H9 (cell line): ENCODE results near the gene PRTG. TPM values are rescaled to one million over a fixed set of nuclear protein-coding genes. Genes with fewer than 3 reads are reported as not detected.

Experiments
- DNase-seq: peaks from one replicate; pipeline ENCODE4 v3.0.0-alpha.2; 2017
- H2AFZ ChIP-seq: one replicate; pipeline ENCODE4 v1.6.1; 2013; ENCODE audit warnings: mild to moderate bottlenecking, low read length, control low read depth, moderate library complexity
- H2AK5ac ChIP-seq: 2 replicates; pipeline ENCODE4 v1.6.1; 2013; ENCODE audit warnings: low read length, control low read depth, mixed read lengths; ENCODE audit not compliant: insufficient read length
- H2BK120ac ChIP-seq: one replicate; pipeline ENCODE4 v1.6.1; 2013; ENCODE audit warnings: low read depth, mild to moderate bottlenecking, low read length, control low read depth, inconsistent platforms; ENCODE audit not compliant: poor library complexity, severe bottlenecking
- H2BK12ac ChIP-seq: 2 replicates; pipeline ENCODE4 v1.6.1; 2013; ENCODE audit warnings: low read length, control low read depth, mixed read lengths, low read depth; ENCODE audit not compliant: insufficient read length
- H2BK15ac ChIP-seq: 2 replicates; pipeline ENCODE4 v1.6.1; 2013; ENCODE audit warnings: low read depth, low read length, control low read depth
- H2BK20ac ChIP-seq: one replicate; pipeline ENCODE4 v1.6.1; 2013; ENCODE audit warnings: low read depth, mild to moderate bottlenecking, low read length, control low read depth, inconsistent platforms; ENCODE audit not compliant: poor library complexity, severe bottlenecking
- H2BK5ac ChIP-seq: 2 replicates; pipeline ENCODE4 v1.6.1; 2013; ENCODE audit warnings: low read length, control low read depth, mixed read lengths; ENCODE audit not compliant: insufficient read length
- H3K14ac ChIP-seq: 2 replicates; pipeline ENCODE4 v1.6.1; 2013; ENCODE audit warnings: low read length, control low read depth; ENCODE audit not compliant: insufficient read depth
- H3K18ac ChIP-seq: 2 replicates; pipeline ENCODE4 v1.6.1; 2013; ENCODE audit warnings: low read depth, mild to moderate bottlenecking, mixed read lengths, low read length, control low read depth; ENCODE audit not compliant: insufficient read length
- H3K23ac ChIP-seq: 2 replicates; pipeline ENCODE4 v1.6.1; 2013; ENCODE audit warnings: low read length, control low read depth, mixed read lengths, low read depth; ENCODE audit not compliant: insufficient read length
- H3K23me2 ChIP-seq: 2 replicates; pipeline ENCODE4 v1.6.1; 2013; ENCODE audit warnings: low read depth, mild to moderate bottlenecking, mixed read lengths, low read length, control low read depth; ENCODE audit not compliant: insufficient read length, poor library complexity, severe bottlenecking
- H3K27ac ChIP-seq: 2 replicates; pipeline ENCODE4 v1.5.1; 2013; ENCODE audit warnings: low read length, control low read depth, mixed read lengths, low read depth; ENCODE audit not compliant: insufficient read length
- H3K27me3 ChIP-seq: 2 replicates; pipeline ENCODE4 v1.6.1; 2013; ENCODE audit warnings: low read length, control low read depth, inconsistent platforms; ENCODE audit not compliant: insufficient read depth
- H3K4ac ChIP-seq: 2 replicates; pipeline ENCODE4 v1.6.1; 2013; ENCODE audit warnings: low read depth, mild to moderate bottlenecking, control low read depth, inconsistent platforms, low read length, moderate library complexity
- H3K4me1 ChIP-seq: 2 replicates; pipeline ENCODE4 v1.6.1; 2013; ENCODE audit warnings: low read length, control low read depth, inconsistent platforms; ENCODE audit not compliant: insufficient read depth
- H3K4me2 ChIP-seq: 2 replicates; pipeline ENCODE4 v1.6.1; 2013; ENCODE audit warnings: low read length, control low read depth, mixed read lengths; ENCODE audit not compliant: insufficient read length, insufficient read depth
- H3K56ac ChIP-seq: 2 replicates; pipeline ENCODE4 v1.6.1; 2013; ENCODE audit warnings: low read depth, mild to moderate bottlenecking, mixed read lengths, low read length, control low read depth; ENCODE audit not compliant: insufficient read length
- H3K79me1 ChIP-seq: 2 replicates; pipeline ENCODE4 v1.6.1; 2013; ENCODE audit warnings: low read depth, mild to moderate bottlenecking, moderate library complexity, low read length, control low read depth, inconsistent platforms; ENCODE audit not compliant: insufficient read depth, poor library complexity, severe bottlenecking
- H3K79me2 ChIP-seq: 2 replicates; pipeline ENCODE4 v1.6.1; 2013; ENCODE audit warnings: low read length, control low read depth, inconsistent platforms; ENCODE audit not compliant: insufficient read depth
- H3K9ac ChIP-seq: 2 replicates; pipeline ENCODE4 v1.6.1; 2013; ENCODE audit warnings: low read length, control low read depth, mixed read lengths; ENCODE audit not compliant: insufficient read length; ENCODE audit errors: extremely low read depth
- H3K9me3 ChIP-seq: one replicate; pipeline ENCODE4 v1.6.1; 2013; ENCODE audit warnings: low read depth, low read length, inconsistent platforms; ENCODE audit not compliant: control insufficient read depth
- H3T11ph ChIP-seq: one replicate; pipeline ENCODE4 v1.6.1; 2013; ENCODE audit warnings: mild to moderate bottlenecking, low read length, control low read depth, inconsistent platforms
- H4K20me1 ChIP-seq: one replicate; pipeline ENCODE4 v1.6.1; 2013; ENCODE audit not compliant: control insufficient read depth, insufficient read length, insufficient read depth
- H4K5ac ChIP-seq: 2 replicates; pipeline ENCODE4 v1.6.1; 2013; ENCODE audit warnings: low read depth, mild to moderate bottlenecking, mixed read lengths, low read length, control low read depth; ENCODE audit not compliant: insufficient read length
- H4K8ac ChIP-seq: replicated peaks from 2 replicates; pipeline ENCODE4 v1.6.1; 2013; ENCODE audit warnings: low read length, control low read depth, mixed read lengths, low read depth; ENCODE audit not compliant: insufficient read length
- H4K91ac ChIP-seq: 2 replicates; pipeline ENCODE4 v1.6.1; 2013; ENCODE audit warnings: low read depth, mild to moderate bottlenecking, moderate library complexity, mixed read lengths, low read length, control low read depth; ENCODE audit not compliant: insufficient read length
- H3K27ac Mint-ChIP-seq, 3 experiments: 2 replicates in 2 of 3; 3 replicates in 1 of 3; pipeline ENCODE4 v1.8.0; 2020 to 2021; ENCODE audit warnings: mixed read lengths in 3 of 3, mild to moderate bottlenecking in 1 of 3, moderate library complexity in 1 of 3
- H3K27me3 Mint-ChIP-seq: 2 replicates; pipeline ENCODE4 v1.8.0; 2021; ENCODE audit warnings: low read depth, mild to moderate bottlenecking, moderate library complexity, mixed read lengths
- H3K36me3 Mint-ChIP-seq, 3 experiments: 2 replicates in 2 of 3; 3 replicates in 1 of 3; pipeline ENCODE4 v1.8.0; 2020 to 2021; ENCODE audit warnings: low read depth in 3 of 3, mixed read lengths in 3 of 3; ENCODE audit not compliant: insufficient read depth in 1 of 3
- H3K4me1 Mint-ChIP-seq, 2 experiments: 2 replicates each; pipeline ENCODE4 v1.8.0; 2020; ENCODE audit warnings: mixed read lengths in 2 of 2
- H3K4me3 Mint-ChIP-seq, 2 experiments: 2 replicates in 1 of 2; 3 replicates in 1 of 2; pipeline ENCODE4 v1.8.0; 2020 to 2021; ENCODE audit warnings: mild to moderate bottlenecking in 2 of 2, mixed read lengths in 2 of 2, moderate library complexity in 1 of 2
- H3K9me3 Mint-ChIP-seq, 2 experiments: 2 replicates in 1 of 2; 3 replicates in 1 of 2; pipeline ENCODE4 v1.8.0; 2020; ENCODE audit warnings: mild to moderate bottlenecking in 2 of 2, mixed read lengths in 2 of 2, moderate library complexity in 1 of 2
- CTCF ChIP-seq: fragments of 200-600 bp; sonication (generic); conservative IDR thresholded peaks from 3 replicates; pipeline ENCODE4 v1.8.0; 2021; ENCODE audit warnings: antibody characterized with exemption, mild to moderate bottlenecking
- WGBS: extraction: QIAGEN DNeasy Blood & Tissue Kit; methylation state at CpG from one replicate; pipeline ENCODE4 v1.1.7; 2013; ENCODE audit warnings: missing lambda C conversion rate, low lambda C conversion rate, mixed read lengths; ENCODE audit not compliant: insufficient read length; ENCODE audit errors: extremely low coverage; 5-methylcytosine and 5-hydroxymethylcytosine counted together
- total RNA-seq: library from RNA; stranded (reverse); gene quantifications from 2 replicates; pipeline ENCODE4 v1.2.1, GENCODE V29; 2021

PRTG gene
- total RNA-seq, 1 experiment from 2014 or later, result 5.7 TPM

GRCh38 chr15:55768670-55769185 lies 25.8 kb upstream of the PRTG start:
- Mint-ChIP-seq H3K4me1 (peaks cover 6 to 14% of the 10 kb centered on the region in 2 experiments), H3K36me3 (0 out of 7 replicates have a peak, but pooled peaks cover 0 to 4% (median 0%) of the 10 kb centered on the region in 3 experiments), H3K27ac (no peak overlapping the region), H3K27me3 (peaks cover 2% of the 10 kb centered on the region; the same call in 1 of the 2 replicates), H3K9me3 (no peaks in the 10 kb centered on the region), H3K4me3 (no peak overlapping the region)
- no peak overlapping the region for H2BK120ac ChIP-seq
- no peak overlapping the region for H3T11ph ChIP-seq
- no peak overlapping the region for H3K9ac ChIP-seq
- H3K79me1 ChIP-seq, result no peaks in the 10 kb centered on the region
- TF ChIP-seq CTCF, result no peak
- DNase-seq, result no peak
- no peak overlapping the region for H2AFZ ChIP-seq
- no peak overlapping the region for H3K27ac ChIP-seq
- no peak overlapping the region for H4K5ac ChIP-seq
- no peak overlapping the region for H3K4ac ChIP-seq
- no peaks in the 10 kb centered on the region for H3K27me3 ChIP-seq
- no peaks in the 10 kb centered on the region for H4K20me1 ChIP-seq
- H3K23me2 ChIP-seq, result no peaks in the 10 kb centered on the region
- H2BK15ac ChIP-seq, result no peak overlapping the region
- H2BK20ac ChIP-seq, result no peak overlapping the region
- no CpG with 5 or more reads among the region's 10 CpGs for whole genome bisulfite sequencing
- no peak overlapping the region for H3K4me2 ChIP-seq
- H3K9me3 ChIP-seq, result no peaks in the 10 kb centered on the region
- H2BK5ac ChIP-seq, result no peak overlapping the region
- H3K4me1 ChIP-seq, result no peaks in the 10 kb centered on the region
- no peak overlapping the region for H4K91ac ChIP-seq
- no peak overlapping the region for H2BK12ac ChIP-seq
- no peak overlapping the region for H4K8ac ChIP-seq
- no peak overlapping the region for H2AK5ac ChIP-seq
- no peak overlapping the region for H3K18ac ChIP-seq
- H3K79me2 ChIP-seq, result no peaks in the 10 kb centered on the region
- H3K23ac ChIP-seq, result no peak overlapping the region
- H3K56ac ChIP-seq, result no peak overlapping the region
- no peak overlapping the region for H3K14ac ChIP-seq
